CD14-positive monocyte (primary cell): Measurements from ENCODE around the gene KCNQ1. TPM values are rescaled to one million over a fixed set of nuclear protein-coding genes. Genes with fewer than 3 reads are reported as not detected.

Source experiments
- DNase-seq, 3 donors: peaks; one replicate each; pipeline ENCODE4 v3.0.0-alpha.2; 2011 to 2022
- H2AFZ ChIP-seq: 2 replicates; pipeline ENCODE4 v1.6.0; 2012; ENCODE audit warnings: mild to moderate bottlenecking, low read depth, low read length, inconsistent platforms; ENCODE audit not compliant: insufficient read depth, poor library complexity, severe bottlenecking
- H3K27ac ChIP-seq, 2 donors: 1 replicate in 1 of 2; 2 replicates in 1 of 2; pipeline ENCODE4 v1.5.1; 2012 to 2013; ENCODE audit warnings: low read length in 2 of 2, control low read depth in 1 of 2, inconsistent platforms in 1 of 2, low read depth in 1 of 2, mild to moderate bottlenecking in 1 of 2
- H3K27me3 ChIP-seq, 2 donors: one replicate each; pipeline versions ENCODE4 v1.6.0 to v1.6.1; 2011 to 2013; ENCODE audit warnings: low read length in 2 of 2; ENCODE audit not compliant: control insufficient read depth in 2 of 2, insufficient read depth in 2 of 2
- H3K36me3 ChIP-seq, 2 donors: replicated peaks in 1 of 2; 1 replicate in 1 of 2; 2 replicates in 1 of 2; pipeline versions ENCODE4 v1.5.1 to v1.6.1; 2012 to 2013; ENCODE audit warnings: low read length in 2 of 2, control low read depth in 1 of 2, inconsistent platforms in 1 of 2, mild to moderate bottlenecking in 1 of 2; ENCODE audit not compliant: insufficient read depth in 2 of 2, control insufficient read depth in 1 of 2
- H3K4me1 ChIP-seq, 2 donors: 1 replicate in 1 of 2; 2 replicates in 1 of 2; pipeline versions ENCODE4 v1.5.1 to v1.6.1; 2012 to 2013; ENCODE audit warnings: low read length in 2 of 2, control low read depth in 1 of 2, inconsistent platforms in 1 of 2, mild to moderate bottlenecking in 1 of 2, moderate library complexity in 1 of 2; ENCODE audit not compliant: insufficient read depth in 2 of 2, control insufficient read depth in 1 of 2
- H3K4me2 ChIP-seq: replicated peaks from 2 replicates; pipeline ENCODE3; 2012; ENCODE audit warnings: low read length, moderate library complexity, mild to moderate bottlenecking; ENCODE audit not compliant: poor library complexity, severe bottlenecking; ENCODE audit errors: extremely low read depth
- H3K4me3 ChIP-seq, 3 experiments: fragments of 200-600 bp in 1 of 3; sonication (generic) in 1 of 3; replicated peaks in 1 of 3; 1 replicate in 2 of 3; 2 replicates in 1 of 3; pipeline ENCODE4 v1.5.1; 2011 to 2013; ENCODE audit warnings: low read length in 3 of 3, mild to moderate bottlenecking in 3 of 3, control low read depth in 2 of 3, low read depth in 2 of 3, inconsistent platforms in 1 of 3, moderate library complexity in 1 of 3
- H3K79me2 ChIP-seq: 2 replicates; pipeline ENCODE4 v1.6.0; 2012; ENCODE audit warnings: mild to moderate bottlenecking, control low read depth, inconsistent platforms, low read length, moderate library complexity; ENCODE audit not compliant: insufficient read depth
- H3K9ac ChIP-seq: 2 replicates; pipeline ENCODE4 v1.6.0; 2017; ENCODE audit warnings: low read length, mild to moderate bottlenecking; ENCODE audit not compliant: insufficient read depth, poor library complexity, severe bottlenecking
- H3K9me3 ChIP-seq, 2 donors: replicated peaks in 1 of 2; 1 replicate in 1 of 2; 2 replicates in 1 of 2; pipeline versions ENCODE4 v1.5.1 to v1.6.1; 2012 to 2013; ENCODE audit warnings: low read length in 2 of 2, control low read depth in 1 of 2; ENCODE audit not compliant: control insufficient read depth in 1 of 2, insufficient read depth in 1 of 2
- H4K20me1 ChIP-seq: 2 replicates; pipeline ENCODE4 v1.6.0; 2012; ENCODE audit warnings: mild to moderate bottlenecking, low read length, control low read depth, moderate library complexity; ENCODE audit not compliant: insufficient read depth
- H3K27ac Mint-ChIP-seq, 7 donors: one replicate each; pipeline ENCODE4 v1.8.0; 2020; ENCODE audit warnings: mild to moderate bottlenecking in 7 of 7, mixed read lengths in 7 of 7, moderate library complexity in 6 of 7, inconsistent platforms in 2 of 7
- H3K27me3 Mint-ChIP-seq, 3 donors: one replicate each; pipeline ENCODE4 v1.8.0; 2021 to 2022; ENCODE audit warnings: low read depth in 3 of 3, mild to moderate bottlenecking in 3 of 3, mixed read lengths in 3 of 3, moderate library complexity in 3 of 3, inconsistent platforms in 1 of 3
- H3K36me3 Mint-ChIP-seq, 2 donors: one replicate each; pipeline ENCODE4 v1.8.0; 2020; ENCODE audit warnings: mixed read lengths in 2 of 2, inconsistent platforms in 1 of 2, mild to moderate bottlenecking in 1 of 2
- H3K4me1 Mint-ChIP-seq: one replicate; pipeline ENCODE4 v1.8.0; 2020; ENCODE audit warnings: mild to moderate bottlenecking, mixed read lengths
- H3K4me3 Mint-ChIP-seq, 2 donors: one replicate each; pipeline ENCODE4 v1.8.0; 2020; ENCODE audit warnings: mild to moderate bottlenecking in 2 of 2, mixed read lengths in 2 of 2, moderate library complexity in 1 of 2
- H3K9me3 Mint-ChIP-seq, 7 donors: one replicate each; pipeline ENCODE4 v1.8.0; 2020 to 2022; ENCODE audit warnings: mixed read lengths in 7 of 7, mild to moderate bottlenecking in 6 of 7, moderate library complexity in 6 of 7, inconsistent platforms in 2 of 7
- WGBS: methylation state at CpG from one replicate; pipeline ENCODE4 v1.1.5; 2013; ENCODE audit warnings: missing lambda C conversion rate; ENCODE audit not compliant: insufficient coverage; 5-methylcytosine and 5-hydroxymethylcytosine counted together
- intact Hi-C, 2 donors: fragments of 100-400 bp; cut with micrococcal nuclease; formaldehyde crosslinking; loops; one replicate each; pipeline versions ENCODE4 v1.15.0 to v1.15.1; 2023
- polyA plus RNA-seq, 3 donors: library from polyadenylated mRNA; depleted of rRNA in 1 of 3; unstranded in 2 of 3; stranded (reverse) in 1 of 3; fragments of 300-500 nt in 2 of 3; fragments of >200 nt in 1 of 3; fragmentation: Illumina TruSeq in 2 of 3; gene quantifications; 1 replicate in 2 of 3; 2 replicates in 1 of 3; pipeline ENCODE4 v1.2.3, GENCODE V29; 2012 to 2021
- TF ChIP-seq, protein P1 (sequence below): fragments of 200-600 bp; IDR thresholded peaks from one replicate; pipeline ENCODE4 v1.8.0; 2022; ENCODE audit warnings: antibody characterized with exemption, mild to moderate bottlenecking

KCNQ1 gene
- polyA plus RNA-seq, 3 donors, result 14.9 to 31.8 (median 21.6) TPM

DNA sequence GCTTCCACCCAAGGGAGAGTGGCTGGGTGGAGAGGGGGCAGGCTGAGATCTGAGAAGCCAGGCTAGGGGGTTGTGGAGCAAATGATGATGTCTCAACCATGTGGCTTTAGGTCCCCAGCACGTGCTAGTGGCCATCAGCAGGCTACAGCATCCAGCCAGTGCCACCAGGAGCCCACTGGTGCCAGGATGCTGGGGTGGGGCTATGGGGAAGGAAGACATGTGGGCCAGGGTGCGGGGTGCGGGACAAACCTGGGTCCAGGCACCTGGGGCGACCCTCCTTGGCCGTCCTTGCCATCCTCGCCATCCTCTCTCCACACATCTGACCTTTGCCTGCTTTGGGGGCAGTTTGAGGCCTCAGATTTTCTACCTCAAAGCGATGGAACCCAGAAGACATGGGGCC, 104.3 kb downstream of the KCNQ1 start:
- Mint-ChIP-seq H3K27me3 (peaks cover 0 to 7% (median 4%) of the 10 kb centered on the region in 3 donors), H3K4me1 (peaks cover 14% of the 10 kb centered on the region), H3K4me3 (no peak overlapping the region), H3K9me3 (peaks cover 0 to 8% (median 3%) of the 10 kb centered on the region in 7 donors), H3K36me3 (peaks cover 8 to 15% of the 10 kb centered on the region in 2 donors), H3K27ac (no peak overlapping the region)
- no peak for DNase-seq
- H3K27me3 ChIP-seq, result no peaks in the 10 kb centered on the region
- TF ChIP-seq, protein P1, sequence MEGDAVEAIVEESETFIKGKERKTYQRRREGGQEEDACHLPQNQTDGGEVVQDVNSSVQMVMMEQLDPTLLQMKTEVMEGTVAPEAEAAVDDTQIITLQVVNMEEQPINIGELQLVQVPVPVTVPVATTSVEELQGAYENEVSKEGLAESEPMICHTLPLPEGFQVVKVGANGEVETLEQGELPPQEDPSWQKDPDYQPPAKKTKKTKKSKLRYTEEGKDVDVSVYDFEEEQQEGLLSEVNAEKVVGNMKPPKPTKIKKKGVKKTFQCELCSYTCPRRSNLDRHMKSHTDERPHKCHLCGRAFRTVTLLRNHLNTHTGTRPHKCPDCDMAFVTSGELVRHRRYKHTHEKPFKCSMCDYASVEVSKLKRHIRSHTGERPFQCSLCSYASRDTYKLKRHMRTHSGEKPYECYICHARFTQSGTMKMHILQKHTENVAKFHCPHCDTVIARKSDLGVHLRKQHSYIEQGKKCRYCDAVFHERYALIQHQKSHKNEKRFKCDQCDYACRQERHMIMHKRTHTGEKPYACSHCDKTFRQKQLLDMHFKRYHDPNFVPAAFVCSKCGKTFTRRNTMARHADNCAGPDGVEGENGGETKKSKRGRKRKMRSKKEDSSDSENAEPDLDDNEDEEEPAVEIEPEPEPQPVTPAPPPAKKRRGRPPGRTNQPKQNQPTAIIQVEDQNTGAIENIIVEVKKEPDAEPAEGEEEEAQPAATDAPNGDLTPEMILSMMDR, result no peak
- no peak overlapping the region for H3K4me3 ChIP-seq
- no peak overlapping the region for H2AFZ ChIP-seq
- H3K79me2 ChIP-seq, result peaks cover 44% of the 10 kb centered on the region
- no peak overlapping the region for H3K4me2 ChIP-seq
- H3K27ac ChIP-seq, result no peak overlapping the region
- H3K36me3 ChIP-seq, result no peaks in the 10 kb centered on the region
- intact Hi-C loops, result no loop called here
- no peaks in the 10 kb centered on the region for H3K9me3 ChIP-seq
- peaks cover 97% of the 10 kb centered on the region for H4K20me1 ChIP-seq
- no peak overlapping the region for H3K9ac ChIP-seq
- peaks cover 0 to 10% of the 10 kb centered on the region in 2 donors for H3K4me1 ChIP-seq
- 97% methylated on average over 3 of the region's 7 CpGs for WGBS

GRCh38 chr11:2549491-2549875, 104.7 kb downstream of the KCNQ1 start:
- Mint-ChIP-seq H3K36me3 (peaks cover 9 to 18% of the 10 kb centered on the region in 2 donors), H3K27me3 (peaks cover 0 to 7% (median 4%) of the 10 kb centered on the region in 3 donors), H3K4me3 (no peak overlapping the region), H3K4me1 (peaks cover 16% of the 10 kb centered on the region), H3K27ac (no peak overlapping the region), H3K9me3 (peaks cover 0 to 8% (median 3%) of the 10 kb centered on the region in 7 donors)
- DNase-seq, result no peak
- H3K79me2 ChIP-seq, result peaks cover 48% of the 10 kb centered on the region
- intact Hi-C loops, result no loop called here
- H3K27ac ChIP-seq, result no peak overlapping the region
- peaks cover 99% of the 10 kb centered on the region for H4K20me1 ChIP-seq
- H3K9me3 ChIP-seq, result no peaks in the 10 kb centered on the region
- WGBS, result 98% methylated on average over 9 of the region's 13 CpGs
- H3K4me2 ChIP-seq, result no peak overlapping the region
- TF ChIP-seq, protein P1, result no peak
- H3K36me3 ChIP-seq, result no peaks in the 10 kb centered on the region
- H3K4me3 ChIP-seq, result no peak overlapping the region
- H3K27me3 ChIP-seq, result no peaks in the 10 kb centered on the region
- no peak overlapping the region for H2AFZ ChIP-seq
- no peak overlapping the region for H3K9ac ChIP-seq
- H3K4me1 ChIP-seq, result peaks cover 0 to 10% of the 10 kb centered on the region in 2 donors
